Activated CD4-positive, alpha-beta T cell treated with anti-CD3 and anti-CD28 coated beads, Interleukin-2, amount 50 U/mL, for 24 hours (primary cell): ENCODE data around the gene PARD3.
"Not testable (repeated sequence)": the region's sequence is repeated elsewhere in the genome, so short reads cannot be mapped to it uniquely, and the experiment has no call there.

ENCODE experiments used
- DNase-seq, 2 donors: peaks; one replicate each; pipeline ENCODE4 v3.0.0-alpha.2; 2020; ENCODE audit warnings: low read depth in 1 of 2, low spot score in 1 of 2

PARD3 gene

GRCh38 chr10:34815185-34816084 lies at the start of gene PARD3:
PARD3 (minus strand) TSS chr10:34815296; CDS start chr10:34814995, 301 bp downstream.
- DNase-seq: no peak

GRCh38 chr10:34864149-34865067 lies 49.3 kb upstream of the PARD3 start:
- DNase-seq: no peak

GRCh38 chr10:34862892-34863291 lies 47.8 kb upstream of the PARD3 start:
- DNase-seq: no peak

GRCh38 chr10:34861293-34862021 lies 46.4 kb upstream of the PARD3 start:
- DNase-seq: no peak

GRCh38 chr10:34859170-34859569 lies 44.1 kb upstream of the PARD3 start:
- DNase-seq: no peak

GRCh38 chr10:34858003-34858402 lies 42.9 kb upstream of the PARD3 start:
- DNase-seq: no peak

GRCh38 chr10:34854147-34854601 lies 39.1 kb upstream of the PARD3 start:
- no peak for DNase-seq

GRCh38 chr10:34853357-34853756 lies 38.3 kb upstream of the PARD3 start:
- no peak for DNase-seq

GRCh38 chr10:34850558-34850957 lies 35.5 kb upstream of the PARD3 start:
- no peak for DNase-seq

GRCh38 chr10:34850036-34850435 lies 34.9 kb upstream of the PARD3 start:
- no peak for DNase-seq

- no peak for DNase-seq
Measured at GRCh38 chr10:34845070-34845469, 30.0 kb upstream of the PARD3 start.

- DNase-seq: no peak
Measured at GRCh38 chr10:34844448-34844847, 29.4 kb upstream of the PARD3 start.

- not testable (repeated sequence) for DNase-seq
Measured at GRCh38 chr10:34843470-34843869, 28.4 kb upstream of the PARD3 start.

GRCh38 chr10:34838366-34838900 lies 23.3 kb upstream of the PARD3 start:
- DNase-seq: no peak

- DNase-seq: no peak
Measured at GRCh38 chr10:34835908-34836508, 20.9 kb upstream of the PARD3 start.

- no peak for DNase-seq
Measured at GRCh38 chr10:34834274-34834673, 19.2 kb upstream of the PARD3 start.

- DNase-seq: no peak
Measured at GRCh38 chr10:34830217-34830822, 15.2 kb upstream of the PARD3 start.

- DNase-seq: no peak
Measured at GRCh38 chr10:34826857-34827766, 12.0 kb upstream of the PARD3 start.

- no peak for DNase-seq
Measured at GRCh38 chr10:34826221-34826620, 11.1 kb upstream of the PARD3 start.
